Measurements from ENCODE around the gene PAGE5.

Gene PAGE5

DNA sequence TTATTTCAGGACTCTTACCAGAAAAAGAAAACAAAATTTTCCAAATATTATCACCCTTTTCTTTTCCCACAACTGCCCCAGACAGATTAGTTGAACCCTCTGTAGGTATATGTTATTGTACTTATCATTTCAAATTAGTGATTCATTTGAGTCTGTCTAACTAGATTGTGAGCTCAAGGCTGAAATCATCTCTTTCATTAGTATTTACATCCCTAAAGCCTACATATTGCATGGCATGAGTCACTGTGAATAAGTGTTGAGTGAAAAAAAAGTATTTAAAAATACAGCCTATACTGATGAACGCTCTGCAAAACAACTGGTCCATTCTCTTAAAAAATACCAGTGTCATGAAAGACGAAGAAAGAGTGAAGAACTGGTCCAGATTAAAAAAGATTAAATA, 40.7 kb downstream of the PAGE5 start:
- no peak overlapping the region for H3K27ac ChIP-seq (ENCODE audit: low read depth in 2 of 2, low read length in 2 of 2)
- H3K36me3 ChIP-seq (ENCODE audit: control insufficient read depth in 2 of 2, insufficient read depth in 2 of 2, low read length in 2 of 2), result no peaks in the 10 kb centered on the region
- no peaks in the 10 kb centered on the region for H3K4me1 ChIP-seq (ENCODE audit: control insufficient read depth in 2 of 2, insufficient read depth in 2 of 2, low read length in 2 of 2)
- no peak overlapping the region for H3K9ac ChIP-seq (ENCODE audit: low read depth in 1 of 2, low read length in 2 of 2)
- no peak overlapping the region for H3K4me3 ChIP-seq (ENCODE audit: low read length in 2 of 2)
- H3K9me3 ChIP-seq (ENCODE audit: control insufficient read depth in 2 of 2, low read length in 2 of 2), result no peaks in the 10 kb centered on the region
- peaks cover 0 to 4% of the 10 kb centered on the region in 2 donors for H3K27me3 ChIP-seq (ENCODE audit: control insufficient read depth in 2 of 2, insufficient read depth in 2 of 2, low read length in 2 of 2)

DNA sequence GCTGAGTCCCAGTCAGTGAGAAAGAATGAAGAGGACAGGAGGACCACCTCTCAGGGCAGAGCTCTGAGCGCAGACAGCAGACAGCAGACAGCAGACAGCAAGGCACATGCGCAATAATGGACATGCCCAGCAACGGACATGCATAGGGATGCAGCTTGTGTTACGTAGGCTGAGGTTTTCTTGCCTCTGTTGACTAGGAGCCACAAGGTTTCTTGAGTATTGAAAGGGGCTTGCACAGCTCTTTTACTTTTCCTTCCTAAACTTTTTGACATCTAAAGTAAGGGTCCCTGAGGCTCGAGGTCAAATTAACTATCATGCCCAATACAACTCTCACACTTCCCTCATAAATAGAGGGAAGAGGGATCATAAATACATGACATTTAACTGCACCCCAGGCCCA, 44.7 kb downstream of the PAGE5 start, which contains the start of gene PAGE3:
TSS of gene PAGE3 (minus strand) at position 101 of the 400 bp plus-strand sequence. CDS start 1,013 bp downstream, outside the sequence.
- no peaks in the 10 kb centered on the region for H3K36me3 ChIP-seq (ENCODE audit: control insufficient read depth in 2 of 2, insufficient read depth in 2 of 2, low read length in 2 of 2)
- no peaks in the 10 kb centered on the region for H3K4me1 ChIP-seq (ENCODE audit: control insufficient read depth in 2 of 2, insufficient read depth in 2 of 2, low read length in 2 of 2)
- H3K9ac ChIP-seq (ENCODE audit: low read depth in 1 of 2, low read length in 2 of 2), result no peak within 1 kb of the TSS
- H3K27me3 ChIP-seq (ENCODE audit: control insufficient read depth in 2 of 2, insufficient read depth in 2 of 2, low read length in 2 of 2), result peaks cover 0 to 4% of the 10 kb centered on the region in 2 donors
- H3K4me3 ChIP-seq (ENCODE audit: low read length in 2 of 2), result no peak within 1 kb of the TSS
- H3K27ac ChIP-seq (ENCODE audit: low read depth in 2 of 2, low read length in 2 of 2), result no peak within 1 kb of the TSS
- no peaks in the 10 kb centered on the region for H3K9me3 ChIP-seq (ENCODE audit: control insufficient read depth in 2 of 2, low read length in 2 of 2)
